CD4-positive, alpha-beta T cell (primary cell): ENCODE results near the gene ITGA5. TPM values are rescaled to one million over a fixed set of nuclear protein-coding genes. Genes with fewer than 3 reads are reported as not detected.

Source experiments
- ATAC-seq: fragments of 200-7000 bp; cut with Tn5 transposase; one replicate; pipeline ENCODE4 v1.10.0; 2022; ENCODE audit warnings: mild to moderate bottlenecking; ENCODE audit not compliant: poor library complexity
- CTCF ChIA-PET: fragments of 350-600 bp; sonication (Branson Sonifier 250); formaldehyde crosslinking; loops from one replicate; lab custom pipeline; 2021; ENCODE audit warnings: antibody characterized with exemption, inconsistent platforms; lab: Charles Lee
- POLR2A ChIA-PET: fragments of 350-600 bp; sonication (Branson Sonifier 250); formaldehyde crosslinking; loops from one replicate; lab custom pipeline; 2021; ENCODE audit warnings: antibody characterized with exemption, inconsistent platforms; lab: Charles Lee
- DNase-seq, 14 experiments: peaks; one replicate each; pipeline ENCODE4 v3.0.0-alpha.2; 2013 to 2020; ENCODE audit warnings: mixed read lengths in 2 of 14
- H3K27ac ChIP-seq, 2 donors: one replicate each; pipeline versions ENCODE4 v1.5.1 to v1.7.0; 2013; ENCODE audit warnings: low read length in 2 of 2, low read depth in 1 of 2, mild to moderate bottlenecking in 1 of 2
- H3K27me3 ChIP-seq, 2 experiments: 1 replicate in 1 of 2; 2 replicates in 1 of 2; pipeline versions ENCODE4 v1.6.1 to v1.7.0; 2013; ENCODE audit warnings: low read length in 2 of 2, control low read depth in 1 of 2, mild to moderate bottlenecking in 1 of 2, moderate library complexity in 1 of 2; ENCODE audit not compliant: insufficient read depth in 2 of 2, control insufficient read depth in 1 of 2
- H3K36me3 ChIP-seq: one replicate; pipeline ENCODE4 v1.6.1; 2013; ENCODE audit warnings: low read length, control low read depth; ENCODE audit not compliant: insufficient read depth
- H3K4me1 ChIP-seq: one replicate; pipeline ENCODE4 v1.6.1; 2013; ENCODE audit warnings: low read length, control low read depth; ENCODE audit not compliant: insufficient read depth
- H3K4me3 ChIP-seq: one replicate; pipeline ENCODE4 v1.5.1; 2013; ENCODE audit warnings: mild to moderate bottlenecking, low read length, moderate library complexity
- H3K9me3 ChIP-seq, 2 experiments: 1 replicate in 1 of 2; 2 replicates in 1 of 2; pipeline versions ENCODE4 v1.6.1 to v1.7.0; 2013; ENCODE audit warnings: low read length in 2 of 2, mild to moderate bottlenecking in 2 of 2, control low read depth in 1 of 2, moderate library complexity in 1 of 2; ENCODE audit not compliant: control insufficient read depth in 1 of 2, insufficient read depth in 1 of 2
- H3K27ac Mint-ChIP-seq: one replicate; pipeline ENCODE4 v1.8.0; 2020; ENCODE audit warnings: mixed read lengths
- H3K27me3 Mint-ChIP-seq: one replicate; pipeline ENCODE4 v1.8.0; 2021; ENCODE audit warnings: mixed read lengths
- H3K36me3 Mint-ChIP-seq: one replicate; pipeline ENCODE4 v1.8.0; 2021; ENCODE audit warnings: low read depth, mixed read lengths
- H3K4me1 Mint-ChIP-seq: one replicate; pipeline ENCODE4 v1.8.0; 2021; ENCODE audit warnings: low read depth, mixed read lengths
- H3K4me3 Mint-ChIP-seq: one replicate; pipeline ENCODE4 v1.8.0; 2020; ENCODE audit warnings: mild to moderate bottlenecking, mixed read lengths
- H3K9me3 Mint-ChIP-seq: one replicate; pipeline ENCODE4 v1.8.0; 2020; ENCODE audit warnings: mixed read lengths
- intact Hi-C, 2 experiments: fragments of 100-400 bp; cut with DNase I in 1 of 2; cut with micrococcal nuclease in 1 of 2; formaldehyde crosslinking; loops; one replicate each; pipeline versions ENCODE4 v1.15.1 to v1.9.0; 2023 to 2025; cut with DNase I, micrococcal nuclease
- total RNA-seq, 174 experiments: library from RNA in 2 of 174; stranded (reverse) in 2 of 174; gene quantifications; one replicate each; pipeline ENCODE4 v1.2.3 and lab custom pipeline; 2021 to 2026
- TF ChIP-seq, protein P1 (sequence below): fragments of 200-600 bp; IDR thresholded peaks from one replicate; pipeline ENCODE4 v1.8.0; 2022; ENCODE audit warnings: antibody characterized with exemption, mild to moderate bottlenecking

ITGA5 gene
- total RNA-seq, 2 experiments from 2014 or later, result 143 to 159 TPM

DNA sequence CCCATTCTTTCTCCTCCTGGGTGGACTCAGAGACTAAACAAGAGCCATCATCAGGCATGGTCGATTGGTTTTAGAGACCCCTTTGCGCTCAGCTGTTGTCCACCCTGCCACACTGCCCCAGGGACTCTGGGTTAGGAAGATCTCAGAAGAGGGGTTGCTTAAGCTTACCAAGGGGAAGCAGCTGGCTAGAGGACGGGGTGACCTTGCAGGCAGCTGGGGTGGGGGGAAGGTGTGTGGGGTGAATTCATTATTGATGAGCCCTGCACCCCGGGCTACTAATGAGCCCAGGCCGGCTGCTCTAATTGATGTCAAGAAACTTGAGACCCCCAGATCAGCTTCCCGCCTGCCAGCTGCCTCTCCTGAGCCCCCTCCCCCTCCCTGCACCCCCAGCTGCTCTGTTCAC is 25.9 kb downstream of the ITGA5 start:
- peaks cover 46% of the 10 kb centered on the region for H3K36me3 ChIP-seq
- TF ChIP-seq, protein P1, sequence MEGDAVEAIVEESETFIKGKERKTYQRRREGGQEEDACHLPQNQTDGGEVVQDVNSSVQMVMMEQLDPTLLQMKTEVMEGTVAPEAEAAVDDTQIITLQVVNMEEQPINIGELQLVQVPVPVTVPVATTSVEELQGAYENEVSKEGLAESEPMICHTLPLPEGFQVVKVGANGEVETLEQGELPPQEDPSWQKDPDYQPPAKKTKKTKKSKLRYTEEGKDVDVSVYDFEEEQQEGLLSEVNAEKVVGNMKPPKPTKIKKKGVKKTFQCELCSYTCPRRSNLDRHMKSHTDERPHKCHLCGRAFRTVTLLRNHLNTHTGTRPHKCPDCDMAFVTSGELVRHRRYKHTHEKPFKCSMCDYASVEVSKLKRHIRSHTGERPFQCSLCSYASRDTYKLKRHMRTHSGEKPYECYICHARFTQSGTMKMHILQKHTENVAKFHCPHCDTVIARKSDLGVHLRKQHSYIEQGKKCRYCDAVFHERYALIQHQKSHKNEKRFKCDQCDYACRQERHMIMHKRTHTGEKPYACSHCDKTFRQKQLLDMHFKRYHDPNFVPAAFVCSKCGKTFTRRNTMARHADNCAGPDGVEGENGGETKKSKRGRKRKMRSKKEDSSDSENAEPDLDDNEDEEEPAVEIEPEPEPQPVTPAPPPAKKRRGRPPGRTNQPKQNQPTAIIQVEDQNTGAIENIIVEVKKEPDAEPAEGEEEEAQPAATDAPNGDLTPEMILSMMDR, result no peak
- peaks cover 53% of the 10 kb centered on the region for H3K36me3 Mint-ChIP-seq
- H3K4me3 Mint-ChIP-seq, result no peak overlapping the region
- peaks cover 40% of the 10 kb centered on the region for H3K4me1 Mint-ChIP-seq
- ChIA-PET CTCF (interaction anchor here (1.3 kb wide), 1 partner anchor 11 kb away, joined by 3 read pairs; no protein-coding TSS in a partner anchor), POLR2A (interaction anchor here (0.7 to 2.0 kb wide), 3 partner anchors 34 to 113 kb away, joined by 3 to 6 read pairs (median 3); partner anchors contain the start of genes CBX5 and HNRNPA1)
- no peak overlapping the region for H3K27ac ChIP-seq
- no peaks in the 10 kb centered on the region for H3K9me3 ChIP-seq
- H3K27me3 Mint-ChIP-seq, result no peaks in the 10 kb centered on the region
- peaks cover 46% of the 10 kb centered on the region for H3K4me1 ChIP-seq
- H3K4me3 ChIP-seq, result no peak overlapping the region
- ATAC-seq (no peak), DNase-seq (peak in 1 of 14 experiments; percentile 17)
- H3K27ac Mint-ChIP-seq, result no peak overlapping the region
- no peaks in the 10 kb centered on the region for H3K9me3 Mint-ChIP-seq
- intact Hi-C loops, result no loop called here
- no peaks in the 10 kb centered on the region for H3K27me3 ChIP-seq

DNA sequence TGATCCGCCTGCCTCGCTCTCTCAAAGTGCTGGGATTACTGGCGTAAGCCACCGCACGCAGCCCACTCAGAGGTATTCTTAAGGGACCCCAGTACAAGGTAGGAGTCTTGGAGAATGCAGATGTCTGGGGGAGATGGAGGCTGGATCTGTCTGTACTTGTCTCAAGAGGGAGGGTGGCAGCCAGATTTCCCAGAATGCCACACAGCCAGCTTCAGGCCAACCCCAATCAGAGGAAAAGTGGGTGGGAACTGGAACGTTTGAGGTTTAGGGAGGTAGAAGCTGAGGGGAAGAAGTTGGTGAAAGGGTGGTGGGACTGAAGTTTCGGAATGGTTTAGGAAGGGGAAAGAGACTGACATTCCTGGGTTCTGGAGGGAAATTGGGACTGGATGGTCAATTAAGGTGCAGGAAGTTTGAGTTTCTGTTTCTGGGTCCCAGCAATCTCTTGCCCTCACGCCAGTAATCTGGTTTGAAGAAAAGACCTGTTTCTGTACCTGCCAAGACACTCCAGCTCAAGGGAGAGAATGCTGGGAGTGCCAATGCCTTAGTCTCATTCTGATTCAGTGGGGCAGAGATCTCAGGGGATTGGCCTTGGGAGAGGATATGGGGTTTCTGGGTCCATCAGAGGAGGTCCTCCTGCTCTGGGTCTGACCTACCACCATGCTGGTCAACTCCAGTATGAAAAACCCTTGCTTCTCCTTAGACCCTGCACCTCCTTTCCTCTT is 26.4 kb downstream of the ITGA5 start:
- CTCF ChIA-PET, result interaction anchor here (1.3 kb wide), 1 partner anchor 11 kb away, joined by 3 read pairs; no protein-coding TSS in a partner anchor
- no peak for ATAC-seq
- H3K27ac ChIP-seq, result no peak overlapping the region

DNA sequence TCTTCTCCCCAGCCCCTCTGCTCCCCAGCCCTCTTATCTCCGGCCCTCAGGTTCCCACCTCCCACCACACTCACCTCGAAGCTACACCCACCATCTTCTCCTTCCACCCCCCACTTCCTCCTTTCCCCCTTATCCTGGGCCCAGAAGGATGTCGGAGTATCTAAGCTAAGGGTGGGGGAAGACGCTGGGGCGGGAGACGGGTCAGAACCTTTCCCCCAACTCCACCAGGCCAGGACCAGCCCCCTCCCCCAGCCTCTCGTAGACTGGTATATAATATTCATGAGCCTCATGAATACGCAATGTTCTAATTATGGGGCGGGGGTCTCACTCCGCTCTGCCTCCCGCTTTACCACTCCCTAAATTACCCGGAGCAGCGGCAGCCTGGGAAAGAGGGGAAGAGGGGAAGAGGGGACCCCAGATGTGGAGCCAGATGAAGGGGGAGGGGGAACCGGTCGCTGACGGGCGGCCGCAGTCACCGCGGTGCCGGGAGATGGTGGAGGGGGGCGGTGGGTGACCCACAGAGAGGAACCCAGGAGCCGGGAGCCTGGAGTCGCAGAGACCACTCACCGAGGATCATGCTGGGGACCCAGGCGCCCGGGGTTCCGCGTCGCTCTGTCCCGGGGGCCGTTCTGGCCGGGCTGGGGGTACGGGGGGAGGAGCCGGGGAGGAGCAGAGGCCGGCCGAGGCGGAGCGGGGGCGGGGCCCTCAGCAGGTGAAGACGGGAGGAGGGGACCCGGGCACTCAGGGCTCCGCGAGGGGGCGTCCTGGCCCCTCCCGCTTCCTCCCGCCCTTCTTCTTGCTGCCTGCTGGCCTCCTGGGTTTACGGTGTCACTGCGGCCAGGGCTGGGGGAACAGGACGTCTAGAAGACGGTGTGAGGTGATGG is 28.2 kb downstream of the ITGA5 start:
- H3K27ac ChIP-seq, result no peak overlapping the region
- Mint-ChIP-seq H3K9me3 (no peaks in the 10 kb centered on the region), H3K4me3 (peak overlapping the region; percentile 89), H3K27ac (no peak overlapping the region), H3K36me3 (peaks cover 30% of the 10 kb centered on the region), H3K27me3 (no peaks in the 10 kb centered on the region), H3K4me1 (peaks cover 46% of the 10 kb centered on the region)
- ChIA-PET CTCF (interaction anchor here (1.1 to 2.7 kb wide), 2 partner anchors 8 to 11 kb away, joined by 3 to 10 read pairs; no protein-coding TSS in a partner anchor), POLR2A (interaction anchor here (0.8 kb wide), 1 partner anchor 32 kb away, joined by 3 read pairs; no protein-coding TSS in a partner anchor)
- H3K9me3 ChIP-seq, result no peaks in the 10 kb centered on the region
- peaks cover 24% of the 10 kb centered on the region for H3K36me3 ChIP-seq
- intact Hi-C loops, result no loop called here
- no peaks in the 10 kb centered on the region for H3K27me3 ChIP-seq
- peak; percentile 45 to 88 (median 68) for DNase-seq
- peak overlapping the region; percentile 62 for H3K4me3 ChIP-seq
- peaks cover 46% of the 10 kb centered on the region for H3K4me1 ChIP-seq
- ATAC-seq, result peak; percentile 91
- TF ChIP-seq, protein P1, result peak; percentile 33

More for the DNA sequence above, 26.4 kb downstream of the ITGA5 start:
- Mint-ChIP-seq H3K27ac (no peak overlapping the region), H3K4me1 (peaks cover 42% of the 10 kb centered on the region), H3K9me3 (no peaks in the 10 kb centered on the region), H3K4me3 (peak overlapping the region; percentile 42), H3K36me3 (peaks cover 47% of the 10 kb centered on the region), H3K27me3 (no peaks in the 10 kb centered on the region)
- Histone ChIP-seq H3K9me3 (no peaks in the 10 kb centered on the region), H3K4me3 (no peak overlapping the region), H3K4me1 (peaks cover 46% of the 10 kb centered on the region), H3K27me3 (no peaks in the 10 kb centered on the region), H3K36me3 (peaks cover 40% of the 10 kb centered on the region)
- POLR2A ChIA-PET, result interaction anchor here (1.7 to 2.0 kb wide), 2 partner anchors 46 to 112 kb away, joined by 3 to 6 read pairs; partner anchors contain the start of genes CBX5 and HNRNPA1
- TF ChIP-seq, protein P1, result no peak
- intact Hi-C loops, result no loop called here
- no peak for DNase-seq
